GM19240 (cell line): ENCODE measurements around the gene TBC1D19.
"Not testable (repeated sequence)": the region's sequence is repeated elsewhere in the genome, so short reads cannot be mapped to it uniquely, and the experiment has no call there.

Source experiments
- DNase-seq: peaks from one replicate; pipeline ENCODE4 v3.0.0; 2011; ENCODE audit warnings: low spot score; ENCODE audit not compliant: insufficient read length

The TBC1D19 gene, protein sequence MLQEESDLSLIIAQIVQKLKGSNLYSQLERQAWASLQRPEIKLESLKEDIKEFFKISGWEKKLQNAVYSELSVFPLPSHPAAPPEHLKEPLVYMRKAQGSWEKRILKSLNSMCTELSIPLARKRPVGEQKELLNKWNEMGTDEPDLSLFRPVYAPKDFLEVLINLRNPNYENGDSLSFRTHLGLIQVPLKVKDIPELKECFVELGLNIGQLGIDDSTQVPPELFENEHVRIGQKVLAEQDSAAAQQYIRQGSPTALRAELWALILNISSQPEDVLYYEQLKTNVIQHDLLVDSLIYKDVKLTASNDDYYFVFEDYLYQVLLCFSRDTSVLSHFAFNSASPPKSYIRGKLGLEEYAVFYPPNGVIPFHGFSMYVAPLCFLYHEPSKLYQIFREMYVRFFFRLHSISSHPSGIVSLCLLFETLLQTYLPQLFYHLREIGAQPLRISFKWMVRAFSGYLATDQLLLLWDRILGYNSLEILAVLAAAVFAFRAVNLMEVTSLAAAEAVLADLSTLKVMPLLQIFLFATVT

DNA sequence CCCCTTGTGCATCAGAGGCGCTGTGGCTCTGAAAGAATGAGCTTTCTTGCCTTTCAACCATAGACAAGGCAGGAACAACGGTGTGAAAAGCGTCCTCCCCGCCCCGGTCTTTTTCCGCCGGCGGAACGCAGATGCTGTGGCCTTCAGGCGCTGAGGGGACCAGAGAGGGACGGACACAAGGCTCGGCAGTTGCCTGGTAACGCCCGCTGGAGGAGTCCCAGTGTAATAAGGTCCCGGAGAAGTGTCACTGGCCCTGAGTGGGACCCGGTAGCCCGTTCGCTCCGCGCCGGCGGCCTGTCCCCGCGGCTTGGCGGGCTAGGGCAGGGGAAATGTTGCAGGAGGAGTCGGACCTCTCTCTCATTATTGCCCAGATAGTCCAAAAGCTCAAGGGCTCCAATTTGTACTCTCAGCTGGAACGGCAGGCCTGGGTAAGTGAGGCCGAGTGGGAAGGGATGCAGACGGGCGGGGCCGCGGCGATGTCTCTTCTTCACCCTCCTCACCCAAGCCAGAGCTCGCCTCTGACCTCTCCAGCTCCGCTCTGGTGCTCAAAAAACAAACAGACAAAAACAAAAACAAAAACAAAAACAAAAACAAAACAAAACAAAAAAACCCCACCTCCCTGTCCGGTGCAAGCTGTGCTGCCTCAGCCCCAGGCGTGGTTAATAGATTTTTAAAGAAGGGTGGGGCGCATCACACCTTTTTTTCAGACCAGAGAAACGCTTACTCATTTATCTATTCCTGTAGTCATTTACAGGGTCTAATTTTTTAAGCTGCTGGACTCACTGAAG lies at the start of gene TBC1D19:
TBC1D19 (plus strand) TSS at position 220 of the 788 bp plus-strand sequence; CDS start at position 330, 110 bp downstream.
- peak; percentile 71 for DNase-seq

DNA sequence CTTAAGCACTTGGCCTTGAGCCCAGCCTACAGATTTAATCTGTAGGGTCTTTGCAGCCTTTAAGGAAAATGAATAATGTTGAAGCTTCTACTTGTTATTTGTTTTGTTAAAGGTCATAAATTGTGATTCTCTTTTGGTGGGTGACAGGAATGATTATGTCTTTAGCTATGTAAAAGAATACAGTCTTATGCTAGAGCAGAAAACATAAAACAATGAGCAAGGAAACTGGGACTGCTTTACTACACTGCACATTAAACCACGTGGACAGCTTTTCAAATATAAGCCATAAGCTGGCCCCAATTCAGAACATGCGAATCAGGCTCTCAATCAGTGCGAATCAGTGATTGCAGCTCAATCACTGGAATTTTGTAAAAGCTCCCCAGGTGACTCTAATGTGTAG lies 40.9 kb upstream of the TBC1D19 start:
- DNase-seq: no peak

DNA sequence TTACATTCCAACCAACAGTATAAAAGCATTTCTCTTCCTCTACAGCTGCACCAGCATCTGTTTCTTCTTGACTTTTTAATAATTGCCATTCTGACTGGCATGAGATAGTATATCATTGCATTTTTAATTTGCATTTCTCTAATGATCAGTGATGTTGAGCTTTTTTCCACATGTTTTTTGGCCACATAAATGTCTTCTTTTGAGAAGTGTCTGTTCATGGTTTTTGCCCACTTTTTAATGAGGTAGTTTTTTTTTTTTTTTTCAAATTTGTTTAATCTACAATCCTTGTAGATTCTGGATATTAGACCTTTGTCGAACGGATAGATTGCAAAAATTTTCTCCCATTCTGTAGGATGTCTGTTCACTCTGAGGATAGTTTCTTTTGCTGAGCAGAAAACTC lies 39.5 kb upstream of the TBC1D19 start:
- no peak for DNase-seq

DNA sequence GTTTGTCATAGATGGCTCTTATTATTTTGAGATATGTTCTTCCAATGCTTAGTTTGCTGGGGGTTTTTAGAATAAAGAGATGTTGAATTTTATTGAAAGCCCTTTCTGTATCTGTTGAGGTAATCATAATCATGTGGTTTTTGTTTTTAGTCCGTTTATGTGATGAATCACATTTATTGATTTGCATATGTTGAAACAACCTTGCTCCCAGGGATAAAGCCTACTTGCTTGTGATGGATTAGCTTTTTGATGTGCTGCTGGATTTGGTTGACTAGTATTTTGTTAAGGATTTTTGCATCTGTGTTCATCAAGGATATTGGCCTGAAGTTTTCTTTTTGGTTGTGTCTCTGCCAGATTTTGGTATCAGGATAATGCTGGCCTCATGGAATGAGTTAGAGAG lies 35.5 kb upstream of the TBC1D19 start:
- DNase-seq: not testable (repeated sequence)

GRCh38 chr4:26557164-26557563 lies 26.7 kb upstream of the TBC1D19 start:
- no peak for DNase-seq

- no peak for DNase-seq
These were observed 25.6 kb upstream of the TBC1D19 start for GRCh38 chr4:26558166-26558895.

DNA sequence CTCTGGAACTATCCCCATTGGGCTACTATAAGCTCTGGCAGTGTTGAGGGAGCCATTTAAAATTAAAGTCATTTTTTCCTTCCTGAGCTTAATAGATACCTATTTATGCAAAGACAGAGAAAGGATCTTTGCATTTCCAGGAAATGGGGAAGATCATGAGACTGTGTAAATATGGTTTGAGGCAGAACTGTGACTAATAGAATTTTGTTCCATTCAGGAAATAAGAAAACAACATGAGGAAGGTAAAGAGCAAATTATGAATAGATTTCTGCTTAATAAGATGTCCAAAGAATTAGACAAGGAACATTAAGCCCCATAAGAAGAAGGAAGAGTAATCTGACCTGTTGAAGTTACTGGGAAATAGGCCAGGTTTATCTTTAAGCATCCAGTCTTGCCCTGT lies 17.8 kb upstream of the TBC1D19 start:
- DNase-seq: no peak

DNA sequence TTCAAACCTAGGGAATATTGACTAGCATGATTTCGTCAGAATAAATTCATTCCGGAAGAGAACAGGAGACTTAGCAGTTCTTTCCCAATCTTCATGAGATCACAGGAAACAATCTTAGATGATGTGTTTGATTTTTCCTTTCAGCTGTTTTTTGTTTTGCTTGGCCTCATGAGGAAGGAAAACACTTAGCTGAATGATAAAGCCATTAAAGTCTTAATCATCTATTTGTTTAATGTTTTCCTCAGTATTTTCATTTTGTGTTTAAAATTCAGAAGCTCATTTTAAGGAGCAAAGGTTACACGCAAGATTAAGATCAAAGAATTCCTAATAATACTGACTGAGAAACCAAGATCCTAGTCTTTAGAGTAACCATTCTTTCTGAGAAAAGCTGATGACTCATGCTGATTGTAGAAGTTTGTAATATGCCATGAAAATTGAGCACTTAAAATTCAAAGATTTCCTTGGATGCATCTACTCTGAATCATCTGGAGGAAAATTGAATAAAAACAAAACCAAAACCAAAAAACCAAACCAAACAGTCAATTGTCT lies 15.4 kb upstream of the TBC1D19 start:
- DNase-seq: no peak

- DNase-seq: no peak
These were observed 13.3 kb upstream of the TBC1D19 start for GRCh38 chr4:26570596-26570995.

DNA sequence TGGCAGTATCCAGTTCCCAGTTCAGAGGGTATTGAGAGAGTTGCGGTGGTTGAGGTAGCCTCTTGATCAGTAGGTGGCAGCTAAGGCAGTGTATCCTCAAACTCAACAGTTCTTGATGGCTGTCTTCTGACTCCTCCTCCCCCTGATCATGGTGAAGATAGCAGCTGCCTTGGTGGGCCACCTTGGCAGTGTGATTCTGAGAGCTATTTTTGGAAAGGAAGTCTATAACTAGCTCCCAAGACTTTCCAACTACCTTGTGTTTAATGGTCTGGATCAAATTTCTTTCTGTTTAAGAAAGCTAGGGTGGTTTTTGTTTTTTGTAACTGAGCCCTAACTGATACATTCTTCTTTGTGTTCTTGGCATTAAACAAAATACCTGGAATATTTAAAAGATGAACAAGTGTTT lies 10.5 kb upstream of the TBC1D19 start:
- no peak for DNase-seq

GRCh38 chr4:26574563-26574962 lies 9.3 kb upstream of the TBC1D19 start:
- DNase-seq: no peak

GRCh38 chr4:26576231-26576739 lies 7.6 kb upstream of the TBC1D19 start:
- DNase-seq: no peak

GRCh38 chr4:26577066-26577465 lies 6.8 kb upstream of the TBC1D19 start:
- no peak for DNase-seq

DNA sequence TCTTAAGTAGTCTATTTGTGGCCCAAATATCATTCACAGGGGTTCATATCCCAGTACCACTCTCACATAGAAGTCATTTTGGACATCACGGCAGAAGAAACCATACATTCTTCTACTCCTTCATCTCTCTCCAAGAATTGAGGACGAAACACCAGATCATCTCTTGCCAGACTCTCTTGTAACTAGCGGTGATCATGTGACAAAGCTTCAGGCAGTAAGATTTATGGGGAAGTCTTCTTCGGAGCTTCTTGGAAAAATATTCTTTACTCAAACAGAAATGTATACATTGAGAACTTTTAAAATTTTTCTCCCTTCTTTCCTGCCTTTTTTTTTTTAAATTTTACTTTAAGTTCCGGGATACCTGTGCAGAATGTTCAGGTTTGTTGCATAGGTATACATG lies 4.7 kb upstream of the TBC1D19 start:
- DNase-seq: no peak

DNA sequence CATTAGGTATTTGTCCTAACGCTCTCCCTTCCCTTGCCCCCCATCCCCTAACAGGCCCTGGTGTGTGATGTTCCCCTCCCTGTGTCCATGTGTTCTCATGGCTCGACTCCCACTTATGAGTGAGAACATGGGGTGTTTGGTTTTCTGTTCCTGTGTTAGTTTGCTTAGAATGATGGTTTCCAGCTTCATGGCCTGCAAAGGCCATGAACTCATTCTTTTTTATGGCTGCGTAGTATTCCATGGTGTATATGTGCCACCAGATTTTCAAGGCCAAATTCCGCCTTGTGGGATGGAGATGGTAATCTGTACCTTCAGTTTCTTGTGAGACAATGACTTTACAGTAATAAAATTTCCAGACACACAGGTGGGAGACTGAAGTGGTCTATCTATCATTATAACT lies 2.5 kb upstream of the TBC1D19 start:
- not testable (repeated sequence) for DNase-seq

DNA sequence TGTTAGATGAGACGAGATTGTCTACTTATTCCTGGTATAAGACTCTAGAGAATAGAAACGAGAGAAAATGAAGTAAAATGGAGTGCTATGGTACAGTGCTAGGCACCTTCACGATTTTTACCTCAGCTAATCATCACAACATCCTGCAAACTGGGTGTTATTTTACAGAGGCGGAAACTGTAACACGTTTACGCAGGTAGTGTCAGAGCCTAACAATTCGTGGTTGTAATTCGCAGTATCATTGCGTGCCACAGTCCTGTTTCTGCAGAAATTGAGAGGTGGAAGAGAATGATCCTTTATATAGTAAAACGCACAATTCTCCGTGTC lies 383 bp upstream of the TBC1D19 start:
- peak; percentile 10 for DNase-seq

DNA sequence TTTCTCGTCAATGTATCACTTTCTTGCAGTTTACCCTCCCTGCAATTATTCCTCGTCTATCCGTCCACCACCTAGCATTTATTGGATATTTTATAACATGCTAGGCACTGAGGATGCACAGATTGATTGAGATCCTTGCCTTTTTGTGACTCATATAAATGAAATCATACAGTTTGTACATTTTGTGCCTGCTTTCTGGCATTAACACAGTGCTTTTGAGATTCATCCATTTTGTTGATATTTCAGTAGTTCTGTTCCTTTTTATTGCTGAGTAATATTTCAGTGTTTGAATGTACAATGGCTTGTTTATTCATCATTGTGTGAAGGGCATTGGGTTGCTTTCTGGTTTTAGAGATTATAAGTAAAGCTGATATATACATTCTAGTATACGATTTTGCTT lies 841 bp downstream of the TBC1D19 start:
- DNase-seq: no peak

DNA sequence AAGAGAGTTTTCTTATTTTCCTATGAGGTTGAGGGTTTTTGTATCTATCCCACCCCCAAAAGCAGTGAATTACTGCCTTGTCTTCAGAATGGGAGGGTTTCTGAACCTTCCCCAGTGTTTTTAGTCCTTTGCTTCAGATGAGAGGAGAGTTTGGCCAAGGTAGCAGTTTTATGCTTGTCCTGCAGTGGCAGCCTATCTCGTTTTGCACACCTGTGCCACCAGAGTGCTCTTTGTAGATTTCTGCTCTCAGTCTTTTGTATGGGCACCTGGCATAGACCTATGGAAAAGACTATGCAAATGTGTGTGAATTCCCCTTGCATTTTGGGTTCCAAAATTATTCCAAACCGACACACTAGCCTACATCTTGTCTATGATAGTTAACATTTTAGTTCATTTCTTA lies 5.8 kb downstream of the TBC1D19 start:
- no peak for DNase-seq

GRCh38 chr4:26590639-26591038 lies 6.8 kb downstream of the TBC1D19 start:
- DNase-seq: no peak

- DNase-seq: not testable (repeated sequence)
These were observed 9.7 kb downstream of the TBC1D19 start for GRCh38 chr4:26593557-26593956.

GRCh38 chr4:26594371-26594770 lies 10.5 kb downstream of the TBC1D19 start:
- DNase-seq: no peak
